NCI-H226 (cell line): Measurements from ENCODE around the gene DPEP2NB.
"Not testable (repeated sequence)": the region's sequence is repeated elsewhere in the genome, so short reads cannot be mapped to it uniquely, and the experiment has no call there.

Experiments
- DNase-seq: peaks from one replicate; pipeline ENCODE4 v3.0.0-alpha.2; 2015

DPEP2NB gene

GRCh38 chr16:67979955-67980678 lies 35.6 kb downstream of the DPEP2NB start, which contains the start of gene DPEP3:
DPEP3 (minus strand) TSS chr16:67980499; CDS start chr16:67980380, 119 bp downstream.
- DNase-seq = no peak

GRCh38 chr16:67977469-67978227 lies 38.1 kb downstream of the DPEP2NB start:
- DNase-seq = no peak

- no peak for DNase-seq
Measured at GRCh38 chr16:67977005-67977404, 38.7 kb downstream of the DPEP2NB start.

- no peak for DNase-seq
Measured at GRCh38 chr16:67976205-67976604, 39.5 kb downstream of the DPEP2NB start.

GRCh38 chr16:67975321-67976105 lies 40.2 kb downstream of the DPEP2NB start:
- DNase-seq = no peak

- DNase-seq = not testable (repeated sequence)
Measured at GRCh38 chr16:67972285-67972684, 43.4 kb downstream of the DPEP2NB start.

- DNase-seq = no peak
Measured at GRCh38 chr16:67971111-67971510, 44.6 kb downstream of the DPEP2NB start.

- no peak for DNase-seq
Measured at GRCh38 chr16:67969254-67970039, 46.3 kb downstream of the DPEP2NB start.

GRCh38 chr16:67968400-67969253 lies 47.1 kb downstream of the DPEP2NB start, which contains the start of gene SLC12A4:
SLC12A4 (minus strand) TSS chr16:67968637; CDS start chr16:67968553, 84 bp downstream.
- peak; percentile 71 for DNase-seq

- DNase-seq = no peak
Measured at GRCh38 chr16:67967958-67968399, 47.7 kb downstream of the DPEP2NB start.

- DNase-seq = no peak
Measured at GRCh38 chr16:67967183-67967957, 48.3 kb downstream of the DPEP2NB start.

- DNase-seq = peak; percentile 78
Measured at GRCh38 chr16:67966549-67967182, 49.0 kb downstream of the DPEP2NB start.

GRCh38 chr16:67965668-67966548 lies 49.8 kb downstream of the DPEP2NB start:
- DNase-seq = no peak

- DNase-seq = no peak
Measured at GRCh38 chr16:67964477-67965131, 51.1 kb downstream of the DPEP2NB start.

GRCh38 chr16:67963662-67964321 lies 51.9 kb downstream of the DPEP2NB start:
- DNase-seq = no peak
